Sigmoid colon (tissue), 7 donors: ENCODE measurements around the gene ADH7. TPM values are rescaled to one million over a fixed set of nuclear protein-coding genes. Genes with fewer than 3 reads are reported as not detected.
"Not testable (repeated sequence)": the region's sequence is repeated elsewhere in the genome, so short reads cannot be mapped to it uniquely, and the experiment has no call there.

ENCODE experiments used
- DNase-seq: peaks from one replicate; pipeline ENCODE4 v3.0.0-alpha.2; 2019
- H3K27ac ChIP-seq, 4 donors: fragments of 200-600 bp; sonication (generic); one replicate each; pipeline ENCODE4 v1.5.1; 2016 to 2019; ENCODE audit warnings: mild to moderate bottlenecking in 1 of 4
- H3K27me3 ChIP-seq, 3 donors: fragments of 200-600 bp; sonication (generic); one replicate each; pipeline ENCODE4 v1.5.1; 2019; ENCODE audit warnings: mild to moderate bottlenecking in 1 of 3
- H3K36me3 ChIP-seq, 4 donors: fragments of 200-600 bp; sonication (generic); one replicate each; pipeline ENCODE4 v1.5.1; 2016 to 2019
- H3K4me1 ChIP-seq, 4 donors: fragments of 200-600 bp; sonication (generic); one replicate each; pipeline ENCODE4 v1.5.1; 2017 to 2019
- H3K4me3 ChIP-seq, 4 donors: fragments of 200-600 bp; sonication (generic); one replicate each; pipeline ENCODE4 v1.5.1; 2017 to 2019; ENCODE audit warnings: mild to moderate bottlenecking in 2 of 4, moderate library complexity in 1 of 4
- H3K9me3 ChIP-seq, 4 donors: fragments of 200-600 bp in 3 of 4; sonication (generic) in 3 of 4; one replicate each; pipeline versions ENCODE4 v1.5.1 to v1.6.1; 2013 to 2019
- EP300 ChIP-seq, 4 donors: sonication (generic); formaldehyde crosslinking; IDR thresholded peaks; one replicate each; pipeline ENCODE4 v1.6.1; 2017; ENCODE audit warnings: antibody characterized with exemption in 4 of 4
- POLR2A ChIP-seq, 2 donors: fragments of 450-650 bp; IDR thresholded peaks; one replicate each; pipeline ENCODE4 v1.6.1; 2016; ENCODE audit warnings: antibody characterized with exemption in 2 of 2, mild to moderate bottlenecking in 2 of 2, moderate library complexity in 2 of 2
- POLR2AphosphoS5 ChIP-seq, 4 donors: sonication (generic); formaldehyde crosslinking; IDR thresholded peaks; one replicate each; pipeline ENCODE4 v1.6.1; 2017; ENCODE audit warnings: antibody characterized with exemption in 4 of 4
- WGBS, 2 donors: extraction: QIAGEN DNeasy Blood & Tissue Kit; methylation state at CpG; one replicate each; pipeline ENCODE4 v1.1.7; 2013; 5-methylcytosine and 5-hydroxymethylcytosine counted together
- intact Hi-C: fragments of 100-400 bp; cut with DNase I; formaldehyde crosslinking; loops from one replicate; pipeline ENCODE4 v1.15.1; 2023
- polyA plus RNA-seq, 3 donors: library from polyadenylated mRNA; stranded (reverse); fragments of 200-250 nt; gene quantifications; one replicate each; pipeline ENCODE4 v1.2.3, GENCODE V29; 2013
- total RNA-seq, 4 donors: library from RNA; depleted of rRNA; stranded (reverse); fragments of >200 nt; gene quantifications; one replicate each; pipeline ENCODE4 v1.1.0, GENCODE V29; 2016
- TF ChIP-seq, protein P1 (sequence below), 4 experiments: fragments of 450-650 bp in 3 of 4; fragments of 200-600 bp in 1 of 4; IDR thresholded peaks; one replicate each; pipeline ENCODE4 v1.5.1; 2016 to 2019; ENCODE audit warnings: antibody characterized with exemption in 4 of 4, mild to moderate bottlenecking in 3 of 4, moderate library complexity in 2 of 4
- donor health status: healthy with polysubstance abuse.
- donor health status: Bipolar disorder and iron deficiency.
- donor health status: healthy.

The ADH7 gene
- total and polyA plus RNA-seq, 7 donors, result 0.03 to 0.60 TPM; not detected in 5

- Histone ChIP-seq H3K4me3 (no peak overlapping the region), H3K9me3 (no peaks in the 10 kb centered on the region), H3K27me3 (no peaks in the 10 kb centered on the region), H3K4me1 (peaks cover 0 to 37% (median 27%) of the 10 kb centered on the region in 4 donors), H3K36me3 (no peaks in the 10 kb centered on the region), H3K27ac (no peak overlapping the region)
- no peak for DNase-seq
- intact Hi-C loops, result no loop called here
- TF ChIP-seq, protein P1, sequence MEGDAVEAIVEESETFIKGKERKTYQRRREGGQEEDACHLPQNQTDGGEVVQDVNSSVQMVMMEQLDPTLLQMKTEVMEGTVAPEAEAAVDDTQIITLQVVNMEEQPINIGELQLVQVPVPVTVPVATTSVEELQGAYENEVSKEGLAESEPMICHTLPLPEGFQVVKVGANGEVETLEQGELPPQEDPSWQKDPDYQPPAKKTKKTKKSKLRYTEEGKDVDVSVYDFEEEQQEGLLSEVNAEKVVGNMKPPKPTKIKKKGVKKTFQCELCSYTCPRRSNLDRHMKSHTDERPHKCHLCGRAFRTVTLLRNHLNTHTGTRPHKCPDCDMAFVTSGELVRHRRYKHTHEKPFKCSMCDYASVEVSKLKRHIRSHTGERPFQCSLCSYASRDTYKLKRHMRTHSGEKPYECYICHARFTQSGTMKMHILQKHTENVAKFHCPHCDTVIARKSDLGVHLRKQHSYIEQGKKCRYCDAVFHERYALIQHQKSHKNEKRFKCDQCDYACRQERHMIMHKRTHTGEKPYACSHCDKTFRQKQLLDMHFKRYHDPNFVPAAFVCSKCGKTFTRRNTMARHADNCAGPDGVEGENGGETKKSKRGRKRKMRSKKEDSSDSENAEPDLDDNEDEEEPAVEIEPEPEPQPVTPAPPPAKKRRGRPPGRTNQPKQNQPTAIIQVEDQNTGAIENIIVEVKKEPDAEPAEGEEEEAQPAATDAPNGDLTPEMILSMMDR (IDR thresholded peaks at IDR 0.05), result no peak
- TF ChIP-seq POLR2AphosphoS5 (IDR thresholded peaks at IDR 0.05) (no peak), POLR2A (IDR thresholded peaks at IDR 0.05) (no peak), EP300 (IDR thresholded peaks at IDR 0.05) (no peak)
Observed at GRCh38 chr4:99379571-99379970, 55.6 kb downstream of the ADH7 start.

DNA sequence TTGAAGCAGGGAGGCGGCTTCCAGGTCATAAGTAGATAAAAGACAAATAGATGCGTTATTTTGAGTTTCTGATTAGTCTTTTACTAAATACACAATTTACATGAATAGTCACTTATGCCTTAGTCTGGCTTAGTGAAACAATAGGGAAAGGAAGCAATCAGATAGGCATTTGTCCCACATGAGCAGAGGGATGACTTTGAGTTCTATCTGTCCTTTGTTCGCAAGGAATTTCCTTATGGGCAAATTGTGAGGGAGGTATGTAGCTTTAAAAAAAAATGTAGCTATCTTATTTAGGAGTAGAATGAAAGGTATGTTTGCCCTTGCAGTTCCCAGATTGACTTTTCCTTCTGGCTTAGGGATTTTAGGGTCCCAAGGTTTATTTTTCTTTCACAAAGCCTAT, 56.3 kb downstream of the ADH7 start:
- DNase-seq, result no peak
- H3K27ac ChIP-seq, result no peak overlapping the region
- H3K27me3 ChIP-seq, result no peaks in the 10 kb centered on the region
- H3K4me3 ChIP-seq, result no peak overlapping the region
- TF ChIP-seq POLR2AphosphoS5 (IDR thresholded peaks at IDR 0.05) (no peak), EP300 (IDR thresholded peaks at IDR 0.05) (no peak), POLR2A (IDR thresholded peaks at IDR 0.05) (no peak)
- TF ChIP-seq, protein P1 (IDR thresholded peaks at IDR 0.05), result no peak
- H3K4me1 ChIP-seq, result peaks cover 0 to 30% (median 22%) of the 10 kb centered on the region in 4 donors
- WGBS, 2 donors, result 97% methylated on average over 3 of the region's 3 CpGs
- H3K9me3 ChIP-seq, result no peaks in the 10 kb centered on the region
- intact Hi-C loops, result no loop called here
- H3K36me3 ChIP-seq, result no peaks in the 10 kb centered on the region

DNA sequence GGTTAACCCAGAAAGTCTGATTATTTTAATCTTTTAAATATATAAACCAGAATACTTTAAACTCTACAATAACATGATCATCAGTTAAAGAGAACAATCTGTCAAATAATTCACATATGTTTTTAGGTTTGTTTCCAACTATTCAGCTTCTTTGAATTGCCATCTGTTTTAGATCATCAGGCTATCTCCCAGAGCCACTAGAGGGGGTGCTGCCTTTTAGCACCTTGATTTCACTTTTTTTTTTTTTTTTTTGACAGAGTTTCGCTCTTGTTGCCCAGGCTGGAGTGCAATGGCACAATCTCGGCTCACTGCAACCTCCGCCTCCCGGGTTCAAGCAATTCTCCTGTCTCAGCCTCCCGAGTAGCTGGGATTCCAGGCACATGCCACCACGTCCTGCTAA, 57.8 kb downstream of the ADH7 start:
- peaks cover 0 to 15% (median 7%) of the 10 kb centered on the region in 4 donors for H3K4me1 ChIP-seq
- H3K36me3 ChIP-seq, DNase-seq, H3K4me3 ChIP-seq, intact Hi-C loops, H3K27ac ChIP-seq, H3K9me3 ChIP-seq, H3K27me3 ChIP-seq: not testable (repeated sequence)
- 50 to 84% methylated on average over 6 of the region's 6 CpGs for WGBS, 2 donors

DNA sequence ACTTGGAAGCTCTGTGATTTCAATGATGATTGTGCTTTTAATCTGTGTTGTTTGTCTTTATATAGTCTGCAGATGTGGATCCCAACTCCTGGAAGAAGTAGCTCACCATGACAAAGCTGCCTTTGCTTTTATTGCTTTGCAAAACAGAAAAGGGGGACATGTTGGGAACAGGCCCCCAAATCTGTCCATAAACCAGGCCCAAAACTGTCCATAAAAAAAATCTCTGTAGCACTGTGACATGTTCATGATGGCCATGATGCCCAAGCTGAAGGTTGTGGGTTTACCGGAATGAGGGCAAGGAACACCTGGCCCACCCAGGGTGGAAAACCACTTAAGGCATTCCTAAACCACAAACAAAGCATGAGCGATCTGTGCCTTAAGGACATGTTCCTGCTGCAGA, 62.7 kb downstream of the ADH7 start:
- H3K4me3 ChIP-seq, H3K36me3 ChIP-seq, H3K4me1 ChIP-seq, H3K9me3 ChIP-seq, H3K27ac ChIP-seq, DNase-seq, intact Hi-C loops, H3K27me3 ChIP-seq: not testable (repeated sequence)
- WGBS, 2 donors, result 95 to 99% methylated on average over 2 of the region's 2 CpGs

- H3K4me3 ChIP-seq, H3K27me3 ChIP-seq, intact Hi-C loops, DNase-seq, H3K9me3 ChIP-seq, H3K27ac ChIP-seq, H3K36me3 ChIP-seq, H3K4me1 ChIP-seq: not testable (repeated sequence)
- 36 to 68% methylated on average over 2 of the region's 2 CpGs for WGBS, 2 donors
Observed at GRCh38 chr4:99367817-99368216, 67.3 kb downstream of the ADH7 start.

DNA sequence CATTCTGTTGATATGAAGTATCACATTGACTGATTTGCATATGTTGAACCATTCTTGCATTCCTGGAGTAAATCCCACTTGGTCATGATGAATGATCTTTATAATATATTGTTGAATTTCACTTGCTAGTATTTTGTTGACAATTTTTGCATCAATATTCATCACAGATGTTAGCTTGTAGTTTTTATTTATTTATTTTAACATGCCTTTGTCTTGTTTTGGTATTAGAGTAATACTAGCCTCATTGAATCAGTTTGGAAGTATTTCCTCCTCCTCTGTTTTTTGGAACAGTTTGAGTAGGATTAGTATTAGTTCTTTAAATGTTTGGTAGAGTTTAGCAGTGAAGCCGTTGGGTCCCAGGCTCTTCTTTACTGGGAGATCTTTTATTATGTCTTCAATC, 68.7 kb downstream of the ADH7 start:
- H3K4me3 ChIP-seq, result no peak overlapping the region
- H3K9me3 ChIP-seq, result no peaks in the 10 kb centered on the region
- H3K27me3 ChIP-seq, result no peaks in the 10 kb centered on the region
- no peaks in the 10 kb centered on the region for H3K36me3 ChIP-seq
- no peak overlapping the region for H3K27ac ChIP-seq
- intact Hi-C loops, result no loop called here
- H3K4me1 ChIP-seq, result peaks cover 0 to 13% (median 5%) of the 10 kb centered on the region in 4 donors
- DNase-seq, result no peak
- 33 to 38% methylated on average over 1 of the region's 1 CpG for WGBS, 2 donors
- TF ChIP-seq, protein P1 (IDR thresholded peaks at IDR 0.05), result no peak
